GM23248 (cell line): ENCODE measurements around the gene CD63. TPM values are rescaled to one million over a fixed set of nuclear protein-coding genes. Genes with fewer than 3 reads are reported as not detected.

Experiments
- DNase-seq: peaks from one replicate; pipeline ENCODE4 v3.0.0-alpha.2; 2015
- H2AFZ ChIP-seq: fragments of 200-600 bp; sonication (generic); 2 replicates; pipeline ENCODE4 v1.6.1; 2016; ENCODE audit warnings: antibody characterized with exemption
- H3F3A ChIP-seq: fragments of 200-600 bp; sonication (generic); 2 replicates; pipeline ENCODE4 v1.6.1; 2016; ENCODE audit warnings: mild to moderate bottlenecking, antibody characterized with exemption, mixed run types; ENCODE audit not compliant: insufficient read depth
- H3K27ac ChIP-seq: fragments of 200-600 bp; sonication (generic); 2 replicates; pipeline ENCODE4 v1.5.1; 2016; ENCODE audit warnings: mild to moderate bottlenecking
- H3K27me3 ChIP-seq: fragments of 200-600 bp; sonication (generic); replicated peaks from 2 replicates; pipeline ENCODE4 v1.6.1; 2016; ENCODE audit warnings: mild to moderate bottlenecking; ENCODE audit not compliant: insufficient read depth
- H3K36me3 ChIP-seq: fragments of 200-600 bp; sonication (generic); 2 replicates; pipeline ENCODE4 v1.6.1; 2016; ENCODE audit warnings: low read depth, mild to moderate bottlenecking
- H3K4me1 ChIP-seq: fragments of 200-600 bp; sonication (generic); 2 replicates; pipeline ENCODE4 v1.6.1; 2016; ENCODE audit warnings: mild to moderate bottlenecking; ENCODE audit not compliant: insufficient read depth
- H3K4me2 ChIP-seq: fragments of 200-600 bp; sonication (generic); one replicate; pipeline ENCODE4 v1.6.1; 2016; ENCODE audit warnings: mild to moderate bottlenecking; ENCODE audit not compliant: unreplicated experiment
- H3K4me3 ChIP-seq: fragments of 200-600 bp; sonication (generic); 2 replicates; pipeline ENCODE4 v1.5.1; 2016; ENCODE audit warnings: mild to moderate bottlenecking
- H3K79me2 ChIP-seq: fragments of 200-600 bp; sonication (generic); 2 replicates; pipeline ENCODE4 v1.6.1; 2016; ENCODE audit warnings: mild to moderate bottlenecking; ENCODE audit not compliant: insufficient read depth
- H3K9ac ChIP-seq: fragments of 200-600 bp; sonication (generic); 2 replicates; pipeline ENCODE4 v1.6.1; 2016; ENCODE audit warnings: mild to moderate bottlenecking
- H3K9me2 ChIP-seq: fragments of 200-600 bp; sonication (generic); 2 replicates; pipeline ENCODE4 v1.6.1; 2016; ENCODE audit warnings: mixed run types, mild to moderate bottlenecking, moderate library complexity; ENCODE audit not compliant: insufficient read depth
- H3K9me3 ChIP-seq: fragments of 200-600 bp; sonication (generic); one replicate; pipeline ENCODE4 v1.6.1; 2017; ENCODE audit warnings: low read depth
- H4K20me1 ChIP-seq: fragments of 200-600 bp; sonication (generic); 2 replicates; pipeline ENCODE4 v1.6.0; 2016; ENCODE audit not compliant: insufficient read depth
- EZH2 ChIP-seq: fragments of 200-600 bp; sonication (generic); IDR thresholded peaks from 2 replicates; pipeline ENCODE4 v1.6.1; 2018; ENCODE audit warnings: antibody characterized with exemption, mild to moderate bottlenecking; ENCODE audit not compliant: insufficient read depth, poor library complexity, severe bottlenecking
- EZH2phosphoT487 ChIP-seq: fragments of 200-600 bp; sonication (generic); IDR thresholded peaks from 2 replicates; pipeline ENCODE4 v1.6.1; 2018; ENCODE audit warnings: antibody characterized with exemption, moderate library complexity, mild to moderate bottlenecking, low read depth; ENCODE audit not compliant: insufficient read depth
- WGBS, 2 experiments: methylation state at CpG; one replicate each; pipeline ENCODE4 v1.1.6; 2015 to 2017; ENCODE audit warnings: low lambda C conversion rate in 2 of 2, low coverage in 1 of 2; ENCODE audit errors: missing lambda C conversion rate in 2 of 2; 5-methylcytosine and 5-hydroxymethylcytosine counted together
- in situ Hi-C: fragments of 300-500 bp; cut with MboI; formaldehyde crosslinking; loops from 2 replicates; pipeline ENCODE4 v1.15.0; 2020
- polyA plus RNA-seq: library from polyadenylated mRNA; unstranded; fragments of >200 nt; fragmentation: Nextera tagmentation; extraction: Ambion mirVana; gene quantifications from 2 replicates; pipeline ENCODE4 v1.2.1, GENCODE V29; 2016
- total RNA-seq: library from RNA; depleted of rRNA; stranded (reverse); fragments of >200 nt; shearing (Covaris generic); gene quantifications from 2 replicates; pipeline ENCODE4 v1.2.3, GENCODE V29; 2014

Gene CD63
- total and polyA plus RNA-seq, 2 experiments from 2014 or later, result 1,535 to 3,562 TPM

DNA sequence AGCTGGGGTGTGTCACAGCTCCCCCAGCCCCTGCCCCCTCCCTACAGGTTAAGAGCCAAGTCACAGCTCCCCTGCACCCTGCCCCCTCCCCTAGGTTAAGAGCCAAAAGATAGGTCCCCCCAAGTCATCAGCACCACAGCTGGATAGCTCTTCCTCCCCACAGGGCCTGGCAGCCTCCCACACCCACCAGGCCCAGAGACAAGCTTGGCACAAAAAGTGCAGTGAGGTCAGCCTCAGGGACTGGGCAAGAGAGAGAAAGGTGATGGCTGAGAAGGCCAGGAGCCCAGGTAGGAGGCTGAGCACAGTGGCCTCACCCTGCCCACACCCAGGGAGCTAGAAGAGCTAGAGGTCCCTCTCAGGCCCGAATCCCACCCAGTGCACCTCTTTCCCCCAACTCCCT is 29.8 kb downstream of the CD63 start:
- no peak for DNase-seq
- in situ Hi-C loops, result no loop called here

GRCh38 chr12:55698241-55698955 is 30.4 kb downstream of the CD63 start:
- Histone ChIP-seq H3K4me3 (no peak overlapping the region), H3F3A (no peaks in the 10 kb centered on the region), H3K27ac (no peak overlapping the region), H2AFZ (no peak overlapping the region), H3K79me2 (no peaks in the 10 kb centered on the region), H3K9me2 (no peaks in the 10 kb centered on the region), H3K9me3 (no peaks in the 10 kb centered on the region), H3K27me3 (no peaks in the 10 kb centered on the region), H3K36me3 (no peaks in the 10 kb centered on the region), H4K20me1 (no peaks in the 10 kb centered on the region), H3K4me2 (no peak overlapping the region), H3K4me1 (0 out of 2 replicates have a peak, but pooled peaks cover 7% of the 10 kb centered on the region), H3K9ac (no peak overlapping the region)
- TF ChIP-seq EZH2 (no peak), EZH2phosphoT487 (no peak)
- no peak for DNase-seq
- in situ Hi-C loops, result no loop called here
- 84 to 93% methylated on average over 15 to 16 of the region's 16 CpGs for WGBS, 2 experiments

More for the DNA sequence above, 29.8 kb downstream of the CD63 start:
- Histone ChIP-seq H2AFZ (no peak overlapping the region), H3K9me3 (no peaks in the 10 kb centered on the region), H3K79me2 (no peaks in the 10 kb centered on the region), H3K36me3 (no peaks in the 10 kb centered on the region), H3K9me2 (no peaks in the 10 kb centered on the region), H3K4me3 (no peak overlapping the region), H3K4me1 (0 out of 2 replicates have a peak, but pooled peaks cover 7% of the 10 kb centered on the region), H3K9ac (no peak overlapping the region), H3K27me3 (no peaks in the 10 kb centered on the region), H3K4me2 (no peak overlapping the region), H4K20me1 (no peaks in the 10 kb centered on the region), H3F3A (no peaks in the 10 kb centered on the region), H3K27ac (no peak overlapping the region)
- WGBS, 2 experiments, result 42 to 57% methylated on average over 1 of the region's 1 CpG
- no peak for TF ChIP-seq EZH2
- no peak for TF ChIP-seq EZH2phosphoT487

GRCh38 chr12:55697686-55698085 is 31.1 kb downstream of the CD63 start:
- no peak overlapping the region for H3K4me2 ChIP-seq
- in situ Hi-C loops, result no loop called here

DNA sequence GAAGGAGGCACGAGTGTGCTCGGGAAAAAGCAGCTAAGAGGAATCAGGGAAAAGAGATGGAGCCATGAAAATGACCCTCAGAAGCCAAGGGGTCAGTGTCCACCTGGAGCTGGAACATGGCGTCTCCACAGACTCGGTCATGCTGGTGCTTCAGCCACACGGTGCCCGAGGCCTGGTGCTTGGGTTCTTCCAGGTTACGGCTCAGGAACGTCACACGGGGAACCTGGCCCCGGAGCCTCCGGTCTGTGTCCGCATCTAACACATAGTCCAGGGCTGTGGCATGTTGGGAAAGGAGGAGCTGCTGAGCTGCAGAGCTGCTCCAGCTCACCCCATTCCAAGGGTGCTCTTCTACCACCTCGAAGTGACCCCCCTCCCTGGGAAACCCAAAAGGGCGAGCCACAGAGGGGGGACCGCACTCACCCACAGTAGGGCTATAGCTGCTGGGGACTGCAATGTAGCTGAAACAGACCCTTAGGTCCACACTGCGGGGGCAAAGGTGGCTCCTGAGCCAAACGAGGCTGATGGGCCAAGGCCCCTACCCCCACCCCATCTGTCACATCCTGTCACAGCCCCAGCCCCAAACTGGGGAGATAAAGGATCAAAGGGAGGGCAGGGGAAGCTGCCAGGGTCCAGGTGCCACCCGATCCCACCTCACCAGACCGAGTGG is 31.9 kb downstream of the CD63 start:
- in situ Hi-C loops, result no loop called here
- 0 out of 2 replicates have a peak, but pooled peaks cover 7% of the 10 kb centered on the region for H3K4me1 ChIP-seq
- no peaks in the 10 kb centered on the region for H3K9me3 ChIP-seq
- no peak for DNase-seq
- no peak overlapping the region for H3K27ac ChIP-seq
- H3K36me3 ChIP-seq, result no peaks in the 10 kb centered on the region
- H2AFZ ChIP-seq, result no peak overlapping the region
- no peaks in the 10 kb centered on the region for H4K20me1 ChIP-seq
- H3K79me2 ChIP-seq, result no peaks in the 10 kb centered on the region
- TF ChIP-seq EZH2 (no peak), EZH2phosphoT487 (no peak)
- no peak overlapping the region for H3K4me2 ChIP-seq
- H3K27me3 ChIP-seq, result no peaks in the 10 kb centered on the region
- WGBS, 2 experiments, result 76 to 86% methylated on average over 17 to 19 of the region's 19 CpGs
- no peaks in the 10 kb centered on the region for H3F3A ChIP-seq
- H3K9ac ChIP-seq, result no peak overlapping the region
- no peaks in the 10 kb centered on the region for H3K9me2 ChIP-seq
- H3K4me3 ChIP-seq, result no peak overlapping the region

More at GRCh38 chr12:55697686-55698085, 31.1 kb downstream of the CD63 start:
- 0 out of 2 replicates have a peak, but pooled peaks cover 7% of the 10 kb centered on the region for H3K4me1 ChIP-seq
- no peak overlapping the region for H3K9ac ChIP-seq
- H3K79me2 ChIP-seq, result no peaks in the 10 kb centered on the region
- TF ChIP-seq EZH2 (no peak), EZH2phosphoT487 (no peak)
- no peak for DNase-seq
- H3K27ac ChIP-seq, result no peak overlapping the region
- H3K9me3 ChIP-seq, result no peaks in the 10 kb centered on the region
- no peak overlapping the region for H3K4me3 ChIP-seq
- no peaks in the 10 kb centered on the region for H3K36me3 ChIP-seq
- no peaks in the 10 kb centered on the region for H3F3A ChIP-seq
- WGBS, 2 experiments, result 62 to 74% methylated on average over 7 of the region's 7 CpGs
- H3K27me3 ChIP-seq, result no peaks in the 10 kb centered on the region
- no peak overlapping the region for H2AFZ ChIP-seq
- H3K9me2 ChIP-seq, result no peaks in the 10 kb centered on the region
- H4K20me1 ChIP-seq, result no peaks in the 10 kb centered on the region
